Ectodermal cell (in vitro differentiated cells): ENCODE data around the gene NAP1L4.

Experiments
- H3K27ac ChIP-seq: 2 replicates; pipeline ENCODE4 v1.7.0; 2013; ENCODE audit warnings: mild to moderate bottlenecking, low read depth, low read length; ENCODE audit not compliant: insufficient read depth, poor library complexity, severe bottlenecking
- H3K27me3 ChIP-seq: 2 replicates; pipeline ENCODE4 v1.7.0; 2013; ENCODE audit warnings: mild to moderate bottlenecking, low read length; ENCODE audit not compliant: insufficient read depth, control insufficient read depth, poor library complexity, severe bottlenecking
- H3K36me3 ChIP-seq: one replicate; pipeline ENCODE4 v1.7.0; 2013; ENCODE audit warnings: low read length; ENCODE audit not compliant: control insufficient read depth, insufficient read depth
- H3K4me1 ChIP-seq: one replicate; pipeline ENCODE4 v1.7.0; 2013; ENCODE audit warnings: low read length; ENCODE audit not compliant: control insufficient read depth, insufficient read depth
- H3K4me3 ChIP-seq: 2 replicates; pipeline ENCODE4 v1.7.0; 2013; ENCODE audit warnings: low read depth, low read length, control low read depth; ENCODE audit not compliant: insufficient read depth
- H3K9me3 ChIP-seq: 2 replicates; pipeline ENCODE4 v1.7.0; 2013; ENCODE audit warnings: mild to moderate bottlenecking, low read length, moderate library complexity; ENCODE audit not compliant: control insufficient read depth
- WGBS, 2 experiments: methylation state at CpG; one replicate each; pipeline ENCODE4 v1.1.7; 2013; ENCODE audit warnings: missing lambda C conversion rate in 2 of 2; 5-methylcytosine and 5-hydroxymethylcytosine counted together

NAP1L4 gene

DNA sequence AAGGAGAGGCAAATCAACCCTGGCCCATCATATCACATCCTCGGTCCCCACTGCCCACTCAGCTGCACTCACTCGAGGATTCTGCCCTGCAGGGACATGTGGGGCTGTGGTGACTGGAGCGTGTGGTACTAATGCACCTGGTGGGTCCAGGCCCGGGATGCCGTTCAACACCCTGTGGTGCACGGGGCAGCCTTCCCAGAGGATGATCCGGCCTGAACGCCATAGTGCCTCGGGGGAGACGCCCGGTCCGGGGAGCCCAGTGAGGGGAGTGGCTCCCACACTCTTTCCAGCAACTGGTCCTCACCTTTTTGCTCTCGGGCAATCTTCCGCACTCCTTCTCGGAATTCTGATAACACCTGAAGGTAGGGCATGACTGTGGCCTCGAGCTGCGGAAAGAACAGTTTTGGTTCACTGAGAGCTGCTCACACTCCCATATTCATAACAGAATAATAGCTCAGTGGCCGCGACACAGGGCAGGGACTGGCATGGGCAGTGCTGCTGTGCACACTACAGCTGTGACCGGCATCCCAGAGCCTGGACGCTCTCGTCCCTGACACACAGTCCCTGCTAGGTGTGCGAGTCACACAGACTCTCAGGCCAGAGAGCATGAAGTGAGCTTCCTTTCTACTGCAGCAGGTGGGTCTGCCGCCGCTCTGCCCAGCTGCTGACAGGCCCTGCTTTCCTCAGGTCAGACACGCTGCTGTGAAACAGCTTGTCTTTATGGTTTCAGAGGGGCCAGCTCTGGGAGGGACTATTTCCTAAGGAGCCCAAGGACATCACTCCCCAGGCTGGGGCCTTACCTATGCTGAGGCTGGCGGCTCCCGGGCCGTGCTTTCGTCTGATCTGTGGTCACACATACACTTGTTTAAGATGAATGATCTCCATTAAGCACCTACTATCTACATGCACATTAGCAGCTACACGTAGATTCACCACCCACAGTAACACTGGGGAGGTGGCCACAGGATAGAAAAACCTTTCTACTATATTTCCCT lies 20.1 kb upstream of the NAP1L4 start:
- Histone ChIP-seq H3K4me3 (no peak overlapping the region), H3K27ac (no peak overlapping the region), H3K36me3 (peaks cover 17% of the 10 kb centered on the region), H3K4me1 (no peaks in the 10 kb centered on the region), H3K9me3 (no peaks in the 10 kb centered on the region), H3K27me3 (no peaks in the 10 kb centered on the region)
- WGBS, 2 experiments, result 89% methylated on average over 31 of the region's 31 CpGs

DNA sequence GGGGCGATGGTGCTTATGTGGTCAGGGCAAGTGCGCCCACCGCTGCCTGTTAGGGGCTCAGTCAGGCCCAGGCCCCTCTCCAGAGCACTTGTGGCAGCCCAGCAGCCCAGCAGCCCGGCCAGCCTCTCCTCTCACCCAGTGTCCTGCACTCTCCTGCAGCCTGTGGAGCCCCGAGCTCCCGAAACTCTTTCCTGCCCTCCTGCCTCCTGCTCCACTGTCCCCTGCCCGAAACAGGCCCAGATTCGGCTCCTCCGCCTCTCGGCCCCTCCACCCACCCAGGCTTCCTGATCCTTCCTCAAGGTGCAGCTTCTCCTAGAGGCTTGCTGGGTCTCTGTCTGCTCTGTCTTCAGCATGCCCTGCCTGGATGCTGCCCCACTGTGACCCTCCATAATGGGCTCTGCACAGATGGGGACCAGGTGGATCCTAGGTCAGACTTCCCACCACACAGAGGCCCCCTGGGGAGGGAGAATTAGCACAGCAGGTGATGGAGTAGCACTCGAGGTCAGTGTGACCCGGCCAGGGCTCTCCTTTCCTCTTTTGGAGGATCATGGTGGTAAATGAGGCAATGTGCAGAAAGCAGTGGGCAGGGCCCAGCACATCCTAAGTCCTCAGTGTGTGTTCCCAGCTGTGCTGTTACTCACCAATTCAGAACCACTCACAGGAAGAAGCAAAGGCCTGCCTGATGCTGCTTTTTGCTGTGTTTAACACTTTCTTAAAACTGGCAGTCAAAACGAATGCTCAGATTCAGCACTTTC lies 18.6 kb upstream of the NAP1L4 start:
- no peaks in the 10 kb centered on the region for H3K4me1 ChIP-seq
- H3K4me3 ChIP-seq, result no peak overlapping the region
- H3K27me3 ChIP-seq, result no peaks in the 10 kb centered on the region
- H3K9me3 ChIP-seq, result no peaks in the 10 kb centered on the region
- no peak overlapping the region for H3K27ac ChIP-seq
- 93% methylated on average over 13 of the region's 13 CpGs for WGBS, 2 experiments
- H3K36me3 ChIP-seq, result peaks cover 8% of the 10 kb centered on the region

DNA sequence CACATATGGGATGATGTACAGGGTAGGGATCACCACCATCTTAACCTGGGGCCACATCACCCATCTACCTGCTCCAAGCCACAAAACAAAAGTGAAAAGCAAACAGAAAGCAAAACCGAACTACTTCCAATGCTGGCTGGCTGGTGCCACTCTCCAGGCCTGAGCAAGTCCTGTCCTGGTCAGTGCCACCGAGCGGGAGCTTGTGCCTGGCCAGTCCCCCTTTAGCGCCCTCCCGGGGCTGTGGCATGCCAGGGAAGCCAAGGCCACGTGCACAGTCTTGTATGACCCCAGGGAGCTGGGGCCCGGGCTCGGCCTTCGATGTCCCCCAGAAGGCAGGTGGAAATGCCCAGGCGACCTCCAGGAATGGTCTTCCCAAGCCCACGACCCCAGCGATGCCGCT lies 17.9 kb upstream of the NAP1L4 start:
- H3K27me3 ChIP-seq, result no peaks in the 10 kb centered on the region
- H3K4me1 ChIP-seq, result no peaks in the 10 kb centered on the region
- no peaks in the 10 kb centered on the region for H3K9me3 ChIP-seq
- H3K36me3 ChIP-seq, result peaks cover 8% of the 10 kb centered on the region
- 94% methylated on average over 13 of the region's 13 CpGs for WGBS, 2 experiments
- H3K27ac ChIP-seq, result no peak overlapping the region
- H3K4me3 ChIP-seq, result no peak overlapping the region

DNA sequence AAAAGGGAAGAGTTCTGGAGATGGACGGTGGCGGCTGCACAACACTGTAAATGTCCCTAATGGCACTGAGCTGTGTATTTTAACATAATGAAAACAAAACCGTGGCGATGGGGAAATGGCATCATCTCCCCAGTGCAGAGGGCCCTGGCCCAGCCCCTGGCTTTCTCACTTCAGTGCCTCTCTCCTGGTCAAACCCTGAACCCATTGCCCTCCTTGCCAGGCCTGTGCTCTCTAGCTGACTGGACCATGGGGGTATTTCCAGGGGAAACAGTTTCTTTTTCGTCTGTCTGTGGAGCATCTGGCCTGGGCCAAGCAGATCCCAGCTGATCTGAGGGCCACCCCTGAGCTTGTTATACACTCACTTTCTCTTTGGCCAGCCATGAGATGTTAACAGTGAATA lies 17.4 kb upstream of the NAP1L4 start:
- 74 to 75% methylated on average over 5 of the region's 5 CpGs for WGBS, 2 experiments
- Histone ChIP-seq H3K4me3 (no peak overlapping the region), H3K27ac (no peak overlapping the region), H3K36me3 (peaks cover 8% of the 10 kb centered on the region), H3K9me3 (no peaks in the 10 kb centered on the region), H3K4me1 (no peaks in the 10 kb centered on the region), H3K27me3 (no peaks in the 10 kb centered on the region)

DNA sequence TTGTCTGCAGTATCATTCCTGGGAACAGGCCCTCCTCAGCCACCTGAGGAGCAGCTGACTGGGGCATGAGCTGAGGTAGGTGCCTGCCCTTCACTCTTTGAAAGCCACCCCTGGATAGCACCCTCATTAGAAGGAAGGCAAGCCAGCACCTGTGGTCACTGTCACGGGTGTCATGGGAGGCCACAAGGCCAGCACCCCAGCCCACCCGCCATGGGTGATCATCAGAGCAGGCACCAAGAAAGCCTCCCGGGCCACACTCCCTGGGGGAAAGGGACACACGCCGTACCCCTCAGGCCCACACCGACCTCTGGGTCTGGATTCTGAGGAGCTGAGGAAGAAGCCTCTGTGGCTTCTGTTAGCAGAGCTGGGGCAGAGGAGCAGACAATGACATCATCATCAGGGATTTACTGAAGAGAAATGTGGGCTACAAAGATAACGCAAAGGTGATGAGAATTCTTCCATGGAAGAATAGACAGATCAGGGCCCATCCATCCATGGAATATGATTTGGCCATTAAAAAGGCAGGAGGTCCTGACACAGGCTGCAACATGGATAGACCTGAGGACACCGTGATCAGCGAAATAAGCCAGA lies 16.7 kb upstream of the NAP1L4 start:
- no peak overlapping the region for H3K4me3 ChIP-seq
- 95 to 96% methylated on average over 9 of the region's 9 CpGs for WGBS, 2 experiments
- no peak overlapping the region for H3K27ac ChIP-seq
- H3K9me3 ChIP-seq, result no peaks in the 10 kb centered on the region
- H3K4me1 ChIP-seq, result no peaks in the 10 kb centered on the region
- peaks cover 8% of the 10 kb centered on the region for H3K36me3 ChIP-seq
- H3K27me3 ChIP-seq, result no peaks in the 10 kb centered on the region

DNA sequence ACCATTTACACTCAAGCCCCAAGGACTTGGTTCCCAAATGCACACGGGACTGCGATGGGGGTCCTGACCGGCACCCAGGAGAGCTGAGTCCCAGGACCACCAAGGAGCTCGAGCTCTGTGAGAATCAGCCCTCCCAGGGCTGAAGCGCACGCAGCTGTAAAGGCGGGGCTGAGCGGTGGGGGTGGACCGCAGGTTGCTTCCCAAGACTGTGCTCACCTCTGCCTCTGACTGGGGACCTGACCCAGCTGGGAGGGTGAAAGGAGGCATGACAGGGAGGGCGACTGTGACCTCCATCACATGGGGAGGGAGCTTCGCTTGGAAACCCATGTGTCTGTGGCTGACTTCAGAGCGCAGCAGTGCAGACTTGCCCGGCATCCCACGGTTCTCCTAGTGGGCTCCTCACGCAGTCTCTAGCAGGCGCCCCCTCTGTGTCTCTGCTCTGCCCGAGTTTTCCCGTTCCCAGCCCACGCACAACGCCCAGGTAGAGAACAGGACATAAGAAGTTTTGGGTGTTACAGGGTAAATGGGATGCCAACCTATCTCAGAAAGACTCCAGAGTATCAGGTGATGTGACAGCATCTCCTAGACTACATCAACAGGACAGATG lies 15.4 kb upstream of the NAP1L4 start:
- Histone ChIP-seq H3K27ac (no peak overlapping the region), H3K36me3 (peaks cover 8% of the 10 kb centered on the region), H3K27me3 (no peaks in the 10 kb centered on the region), H3K4me1 (no peaks in the 10 kb centered on the region), H3K4me3 (no peak overlapping the region), H3K9me3 (no peaks in the 10 kb centered on the region)
- WGBS, 2 experiments, result 93 to 95% methylated on average over 20 of the region's 20 CpGs

DNA sequence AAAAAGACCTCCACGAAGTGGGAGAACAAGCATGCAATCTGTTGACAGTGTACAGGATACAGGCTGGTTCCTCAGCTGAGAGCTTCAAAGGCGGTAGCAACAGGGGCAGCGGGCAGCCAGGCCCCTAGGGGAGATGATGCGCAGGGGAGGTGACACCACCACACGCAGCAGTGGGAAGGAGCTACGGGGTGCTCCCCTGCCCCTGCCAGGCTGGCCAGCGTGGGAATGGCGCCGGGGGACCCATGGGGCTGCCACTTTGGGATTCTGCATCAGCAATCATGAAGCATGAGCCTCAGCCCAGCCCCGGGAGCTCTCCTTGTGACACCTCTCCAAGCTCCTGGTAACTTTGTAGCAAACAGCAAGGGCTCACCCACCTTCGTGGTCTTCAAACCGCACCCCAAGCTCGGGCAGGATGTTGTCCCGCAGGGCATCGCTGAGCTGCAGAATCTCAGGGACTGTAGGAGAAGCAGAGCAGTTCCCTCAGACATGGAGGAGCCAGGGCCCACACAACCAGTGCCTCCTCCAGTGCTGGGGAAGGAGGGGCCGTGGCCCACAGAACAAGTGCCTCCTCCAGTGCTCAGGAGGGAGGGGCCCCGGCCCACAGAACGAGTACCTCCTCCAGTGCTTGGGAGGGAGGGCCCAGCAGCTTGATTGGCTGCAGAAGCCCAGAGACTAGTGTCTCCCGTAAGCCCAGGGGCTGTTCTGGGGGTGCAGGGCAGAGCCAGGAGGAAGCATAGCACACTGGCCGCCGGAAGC lies 14.6 kb upstream of the NAP1L4 start:
- 89 to 91% methylated on average over 21 of the region's 21 CpGs for WGBS, 2 experiments
- no peak overlapping the region for H3K27ac ChIP-seq
- no peaks in the 10 kb centered on the region for H3K4me1 ChIP-seq
- H3K36me3 ChIP-seq, result peaks cover 12% of the 10 kb centered on the region
- H3K9me3 ChIP-seq, result no peaks in the 10 kb centered on the region
- no peak overlapping the region for H3K4me3 ChIP-seq
- H3K27me3 ChIP-seq, result no peaks in the 10 kb centered on the region

DNA sequence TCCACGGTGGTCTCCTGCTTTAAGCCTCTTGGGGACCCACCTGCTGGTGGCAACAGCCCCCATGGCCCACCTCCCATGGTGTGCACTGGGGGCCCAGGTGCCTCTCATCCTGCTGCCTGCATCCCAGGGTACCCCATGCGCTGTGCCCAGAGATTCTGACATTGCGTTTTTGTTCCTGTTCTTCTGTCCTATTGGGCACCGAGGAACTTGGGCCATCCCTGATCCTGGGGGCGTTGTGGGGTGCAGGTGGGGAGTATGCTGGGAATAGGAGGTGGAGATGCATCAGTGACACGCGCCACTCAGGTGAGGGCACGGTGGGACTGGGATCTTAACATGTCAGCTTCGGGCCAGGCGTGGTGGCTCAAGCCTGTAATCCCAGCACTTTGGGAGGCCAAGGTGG lies 12.4 kb upstream of the NAP1L4 start:
- 93 to 94% methylated on average over 10 of the region's 10 CpGs for WGBS, 2 experiments
- no peaks in the 10 kb centered on the region for H3K9me3 ChIP-seq
- H3K27me3 ChIP-seq, result no peaks in the 10 kb centered on the region
- H3K36me3 ChIP-seq, result peaks cover 11% of the 10 kb centered on the region
- no peak overlapping the region for H3K27ac ChIP-seq
- H3K4me3 ChIP-seq, result no peak overlapping the region
- H3K4me1 ChIP-seq, result peaks cover 6% of the 10 kb centered on the region

DNA sequence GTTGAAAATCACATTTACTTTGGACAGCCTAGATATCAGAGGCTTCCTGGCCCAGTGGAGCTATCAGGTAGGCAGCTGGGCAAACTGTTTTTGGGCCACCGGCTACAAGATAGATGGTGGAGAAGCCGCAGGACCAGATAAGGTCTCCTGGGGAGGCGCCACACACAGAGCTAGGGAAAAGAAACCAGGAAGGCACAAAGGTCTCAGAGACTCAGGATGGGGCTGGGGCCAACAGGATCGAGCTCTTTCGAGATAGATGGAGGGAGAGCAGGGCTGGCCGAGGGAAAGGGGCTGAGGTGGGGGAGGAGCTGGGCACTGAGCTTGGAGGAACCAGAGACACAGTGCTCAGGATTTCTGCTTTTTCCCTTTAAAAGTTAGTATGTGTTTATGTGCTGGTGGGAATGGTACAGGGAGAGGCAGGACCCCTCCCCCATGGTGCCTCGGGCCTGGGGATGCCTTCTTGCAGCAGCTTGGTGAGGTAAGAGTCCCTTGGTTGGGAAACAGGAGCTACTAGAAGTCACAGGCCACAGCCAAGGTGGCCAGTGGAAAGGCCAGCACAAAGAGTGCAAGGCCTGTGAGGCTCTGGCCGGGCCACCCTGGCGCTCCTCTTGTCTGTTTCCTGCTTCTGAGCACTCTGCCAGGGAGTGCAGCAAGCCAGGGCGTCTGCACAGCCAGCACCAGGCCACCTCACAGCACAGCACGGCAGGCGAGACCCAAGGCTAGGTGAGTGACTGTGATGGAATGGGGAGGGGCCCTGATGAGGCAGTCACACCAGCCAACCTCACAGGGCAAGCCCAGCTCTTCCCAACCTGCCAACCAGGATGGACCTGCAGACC lies 11.5 kb upstream of the NAP1L4 start:
- WGBS, 2 experiments, result 93 to 94% methylated on average over 12 of the region's 12 CpGs
- no peak overlapping the region for H3K27ac ChIP-seq
- peaks cover 6% of the 10 kb centered on the region for H3K4me1 ChIP-seq
- H3K27me3 ChIP-seq, result no peaks in the 10 kb centered on the region
- H3K9me3 ChIP-seq, result no peaks in the 10 kb centered on the region
- H3K36me3 ChIP-seq, result peaks cover 7% of the 10 kb centered on the region
- no peak overlapping the region for H3K4me3 ChIP-seq
